ENCODE results near the gene DPH7.

Gene DPH7

GRCh38 chr9:137619240-137620047 lies 40.7 kb upstream of the DPH7 start:
- no peaks in the 10 kb centered on the region; the same call in 1 of the 2 replicates for H3K4me1 ChIP-seq
- H3K36me3 ChIP-seq, result peaks cover 31% of the 10 kb centered on the region
- TF ChIP-seq CTCF (IDR thresholded peaks at IDR 0.05; ENCODE audit: low read depth, low read length), result no peak
- H3K4me3 ChIP-seq (ENCODE audit: low read depth, low read length), result peak overlapping the region; percentile 97
- H3K27me3 ChIP-seq, result no peaks in the 10 kb centered on the region
- DNase-seq, result peak; percentile 30
- no peaks in the 10 kb centered on the region for H3K9me3 ChIP-seq

GRCh38 chr9:137618105-137619067 lies 39.7 kb upstream of the DPH7 start, which contains the start of gene EHMT1:
TSS of gene EHMT1 (plus strand) at chr9:137619005. CDS start at chr9:137619029, 24 bp downstream.
- H3K27me3 ChIP-seq, result no peaks in the 10 kb centered on the region
- TF ChIP-seq CTCF (IDR thresholded peaks at IDR 0.05; ENCODE audit: low read depth, low read length), result no peak
- H3K9me3 ChIP-seq, result no peaks in the 10 kb centered on the region
- DNase-seq, result peak; percentile 90
- peaks cover 28% of the 10 kb centered on the region for H3K36me3 ChIP-seq
- peak within 1 kb of the TSS; percentile 98 for H3K4me3 ChIP-seq (ENCODE audit: low read depth, low read length)
- H3K4me1 ChIP-seq, result no peaks in the 10 kb centered on the region; the same call in 1 of the 2 replicates

- Histone ChIP-seq H3K4me3 (ENCODE audit: low read depth, low read length) (no peak overlapping the region), H3K27me3 (no peaks in the 10 kb centered on the region), H3K36me3 (peaks cover 18% of the 10 kb centered on the region), H3K9me3 (no peaks in the 10 kb centered on the region), H3K4me1 (no peaks in the 10 kb centered on the region; the same call in 1 of the 2 replicates)
- DNase-seq, result no peak
- no peak for TF ChIP-seq CTCF (IDR thresholded peaks at IDR 0.05; ENCODE audit: low read depth, low read length)
Observed at GRCh38 chr9:137615387-137615871, 36.7 kb upstream of the DPH7 start.

GRCh38 chr9:137614631-137615386 lies 36.1 kb upstream of the DPH7 start:
- Histone ChIP-seq H3K9me3 (no peaks in the 10 kb centered on the region), H3K27me3 (no peaks in the 10 kb centered on the region), H3K4me1 (no peaks in the 10 kb centered on the region; the same call in 1 of the 2 replicates), H3K4me3 (ENCODE audit: low read depth, low read length) (no peak overlapping the region), H3K36me3 (peaks cover 18% of the 10 kb centered on the region)
- no peak for TF ChIP-seq CTCF (IDR thresholded peaks at IDR 0.05; ENCODE audit: low read depth, low read length)
- no peak for DNase-seq

- DNase-seq, result no peak
- peaks cover 18% of the 10 kb centered on the region for H3K36me3 ChIP-seq
- no peak for TF ChIP-seq CTCF (IDR thresholded peaks at IDR 0.05; ENCODE audit: low read depth, low read length)
- H3K4me3 ChIP-seq (ENCODE audit: low read depth, low read length), result no peak overlapping the region
- H3K4me1 ChIP-seq, result no peaks in the 10 kb centered on the region; the same call in 1 of the 2 replicates
- no peaks in the 10 kb centered on the region for H3K27me3 ChIP-seq
- no peaks in the 10 kb centered on the region for H3K9me3 ChIP-seq
Observed at GRCh38 chr9:137613738-137614523, 35.2 kb upstream of the DPH7 start.

Data from BE2C (cell line).